ENCODE results near the gene PGS1. TPM values are rescaled to one million over a fixed set of nuclear protein-coding genes. Genes with fewer than 3 reads are reported as not detected.

Gene PGS1
- total and polyA plus RNA-seq, 8 donors = 11.9 to 209 (median 31.6) TPM

GRCh38 chr17:78430892-78431691, 52.6 kb downstream of the PGS1 start:
- H3K27me3 ChIP-seq = peaks cover 0 to 6% (median 0%) of the 10 kb centered on the region in 3 donors
- no peak overlapping the region for H3K27ac ChIP-seq
- peaks cover 12 to 45% (median 39%) of the 10 kb centered on the region in 4 donors for H3K36me3 ChIP-seq
- WGBS, 5 donors = 53 to 63% (median 55%) methylated on average over 17 to 20 of the region's 20 CpGs
- H3K4me1 ChIP-seq = peaks cover 0 to 18% (median 6%) of the 10 kb centered on the region in 4 donors
- H3K9me3 ChIP-seq = no peaks in the 10 kb centered on the region
- intact Hi-C loops (cut with DNase I; ENCODE audit: low total_unique reads) = no loop called here
- TF ChIP-seq POLR2A (IDR thresholded peaks at IDR 0.05) (no peak), CTCF (IDR thresholded peaks at IDR 0.05) (no peak), EP300 (IDR thresholded peaks at IDR 0.05) (no peak), POLR2AphosphoS5 (IDR thresholded peaks at IDR 0.05) (no peak)
- no peak for DNase-seq
- no peak overlapping the region for H3K4me3 ChIP-seq

GRCh38 chr17:78431692-78431958, 53.2 kb downstream of the PGS1 start:
- TF ChIP-seq POLR2AphosphoS5 (IDR thresholded peaks at IDR 0.05) = no peak
- no peak for TF ChIP-seq CTCF (IDR thresholded peaks at IDR 0.05)
- no peak for TF ChIP-seq EP300 (IDR thresholded peaks at IDR 0.05)
- TF ChIP-seq POLR2A (IDR thresholded peaks at IDR 0.05) = no peak
- intact Hi-C loops (cut with DNase I; ENCODE audit: low total_unique reads) = no loop called here

GRCh38 chr17:78432226-78433012, 54.0 kb downstream of the PGS1 start:
- intact Hi-C loops (cut with DNase I; ENCODE audit: low total_unique reads) = no loop called here
- no peak for TF ChIP-seq CTCF (IDR thresholded peaks at IDR 0.05)
- no peak for TF ChIP-seq EP300 (IDR thresholded peaks at IDR 0.05)
- no peak for TF ChIP-seq POLR2AphosphoS5 (IDR thresholded peaks at IDR 0.05)
- TF ChIP-seq POLR2A (IDR thresholded peaks at IDR 0.05) = no peak
- H3K36me3 ChIP-seq = peaks cover 0 to 32% (median 25%) of the 10 kb centered on the region in 4 donors
- no peak overlapping the region for H3K27ac ChIP-seq
- 42 to 68% (median 64%) methylated on average over 18 to 21 of the region's 21 CpGs for WGBS, 5 donors
- peaks cover 0 to 17% (median 8%) of the 10 kb centered on the region in 3 donors for H3K27me3 ChIP-seq
- no peak for DNase-seq
- H3K4me1 ChIP-seq = peaks cover 0 to 18% (median 6%) of the 10 kb centered on the region in 4 donors
- no peaks in the 10 kb centered on the region for H3K9me3 ChIP-seq
- no peak overlapping the region for H3K4me3 ChIP-seq

More at GRCh38 chr17:78431692-78431958, 53.2 kb downstream of the PGS1 start:
- WGBS, 5 donors = 85 to 94% (median 89%) methylated on average over 11 of the region's 11 CpGs
- no peak for DNase-seq
- H3K27me3 ChIP-seq = peaks cover 0 to 11% (median 3%) of the 10 kb centered on the region in 3 donors
- no peaks in the 10 kb centered on the region for H3K9me3 ChIP-seq
- peaks cover 0 to 18% (median 6%) of the 10 kb centered on the region in 4 donors for H3K4me1 ChIP-seq
- H3K4me3 ChIP-seq = no peak overlapping the region
- no peak overlapping the region for H3K27ac ChIP-seq
- peaks cover 6 to 40% (median 33%) of the 10 kb centered on the region in 4 donors for H3K36me3 ChIP-seq

- Histone ChIP-seq H3K27ac (no peak overlapping the region), H3K27me3 (peaks cover 0 to 25% (median 8%) of the 10 kb centered on the region in 3 donors), H3K4me1 (peaks cover 0 to 17% (median 5%) of the 10 kb centered on the region in 4 donors), H3K4me3 (no peak overlapping the region), H3K36me3 (peaks cover 0 to 24% (median 20%) of the 10 kb centered on the region in 4 donors), H3K9me3 (no peaks in the 10 kb centered on the region)
- intact Hi-C loops (cut with DNase I; ENCODE audit: low total_unique reads) = no loop called here
- 62 to 69% (median 67%) methylated on average over 18 to 20 of the region's 20 CpGs for WGBS, 5 donors
- no peak for DNase-seq
- TF ChIP-seq CTCF (IDR thresholded peaks at IDR 0.05) = no peak
- no peak for TF ChIP-seq POLR2A (IDR thresholded peaks at IDR 0.05)
- TF ChIP-seq EP300 (IDR thresholded peaks at IDR 0.05) = no peak
- TF ChIP-seq POLR2AphosphoS5 (IDR thresholded peaks at IDR 0.05) = no peak
Observed at GRCh38 chr17:78433013-78433727, 54.7 kb downstream of the PGS1 start.

Measured in stomach (tissue), 9 donors.